SK-N-SH (cell line): ENCODE data around the gene NRARP.

Source experiments
- MEF2A ChIP-seq: IDR thresholded peaks from 2 replicates; pipeline ENCODE4 v1.4.0; 2012; ENCODE audit warnings: low read depth, borderline replicate concordance
- POLR2AphosphoS5 ChIP-seq: IDR thresholded peaks from 2 replicates; pipeline ENCODE4 v1.6.1; 2012; ENCODE audit warnings: low read depth, low read length
- RAD21 ChIP-seq: IDR thresholded peaks from 2 replicates; pipeline ENCODE4 v1.6.1; 2012; ENCODE audit warnings: mild to moderate bottlenecking, low read length
- TF ChIP-seq, protein P1 (sequence below): IDR thresholded peaks from 2 replicates; pipeline ENCODE4 v1.6.1; 2012; ENCODE audit warnings: mild to moderate bottlenecking, low read depth, low read length, moderate library complexity
- TF ChIP-seq, protein P2 (sequence below): fragments of 200-600 bp; sonication (generic); IDR thresholded peaks from 2 replicates; pipeline ENCODE4 v1.6.1; 2017; ENCODE audit warnings: antibody characterized with exemption, mild to moderate bottlenecking, moderate library complexity

DNA sequence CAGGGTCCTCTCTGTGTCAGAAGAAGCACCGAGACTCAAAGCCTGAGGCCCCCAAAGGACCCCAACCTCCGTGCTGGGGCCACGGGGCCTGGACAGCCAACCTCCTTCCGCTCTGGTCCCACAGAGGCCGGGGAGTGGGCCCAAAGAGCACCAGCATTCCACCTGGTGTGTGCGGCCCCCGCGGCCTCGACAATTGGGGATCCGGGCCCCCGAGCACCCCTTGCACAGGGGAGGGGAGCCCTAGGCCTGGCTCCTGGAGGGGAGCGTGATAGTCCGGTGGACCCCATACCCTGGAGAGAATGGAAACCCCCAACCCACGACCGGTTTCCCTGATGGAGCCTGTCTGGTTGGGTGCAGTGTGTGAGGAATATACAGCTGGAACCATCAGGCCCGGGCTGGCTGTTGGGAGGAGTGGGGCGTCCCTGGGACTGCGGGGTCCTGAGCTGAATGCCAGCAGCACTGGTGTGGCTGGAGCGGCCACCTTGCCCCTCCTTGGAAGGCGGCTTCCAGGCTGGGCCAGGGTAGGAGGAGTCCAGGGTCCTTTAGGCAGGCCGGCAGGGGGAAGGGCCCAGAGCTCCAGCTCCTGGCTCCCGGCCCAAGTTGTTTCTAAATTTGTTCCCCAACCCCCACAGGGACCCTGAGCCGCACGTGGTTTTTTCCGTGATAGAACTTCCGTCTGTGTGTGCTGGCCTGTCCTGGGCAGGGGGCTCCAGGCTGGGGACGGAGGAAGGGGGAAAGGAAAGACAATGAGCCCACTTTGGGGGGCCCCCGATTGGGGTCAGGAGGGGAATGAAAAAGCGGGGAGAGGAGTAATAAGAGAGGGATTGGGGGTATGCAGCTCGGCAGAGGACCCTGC lies 25.4 kb downstream of the NRARP start:
- TF ChIP-seq RAD21: no peak
- no peak for TF ChIP-seq MEF2A
- no peak for TF ChIP-seq POLR2AphosphoS5
- TF ChIP-seq, protein P1, sequence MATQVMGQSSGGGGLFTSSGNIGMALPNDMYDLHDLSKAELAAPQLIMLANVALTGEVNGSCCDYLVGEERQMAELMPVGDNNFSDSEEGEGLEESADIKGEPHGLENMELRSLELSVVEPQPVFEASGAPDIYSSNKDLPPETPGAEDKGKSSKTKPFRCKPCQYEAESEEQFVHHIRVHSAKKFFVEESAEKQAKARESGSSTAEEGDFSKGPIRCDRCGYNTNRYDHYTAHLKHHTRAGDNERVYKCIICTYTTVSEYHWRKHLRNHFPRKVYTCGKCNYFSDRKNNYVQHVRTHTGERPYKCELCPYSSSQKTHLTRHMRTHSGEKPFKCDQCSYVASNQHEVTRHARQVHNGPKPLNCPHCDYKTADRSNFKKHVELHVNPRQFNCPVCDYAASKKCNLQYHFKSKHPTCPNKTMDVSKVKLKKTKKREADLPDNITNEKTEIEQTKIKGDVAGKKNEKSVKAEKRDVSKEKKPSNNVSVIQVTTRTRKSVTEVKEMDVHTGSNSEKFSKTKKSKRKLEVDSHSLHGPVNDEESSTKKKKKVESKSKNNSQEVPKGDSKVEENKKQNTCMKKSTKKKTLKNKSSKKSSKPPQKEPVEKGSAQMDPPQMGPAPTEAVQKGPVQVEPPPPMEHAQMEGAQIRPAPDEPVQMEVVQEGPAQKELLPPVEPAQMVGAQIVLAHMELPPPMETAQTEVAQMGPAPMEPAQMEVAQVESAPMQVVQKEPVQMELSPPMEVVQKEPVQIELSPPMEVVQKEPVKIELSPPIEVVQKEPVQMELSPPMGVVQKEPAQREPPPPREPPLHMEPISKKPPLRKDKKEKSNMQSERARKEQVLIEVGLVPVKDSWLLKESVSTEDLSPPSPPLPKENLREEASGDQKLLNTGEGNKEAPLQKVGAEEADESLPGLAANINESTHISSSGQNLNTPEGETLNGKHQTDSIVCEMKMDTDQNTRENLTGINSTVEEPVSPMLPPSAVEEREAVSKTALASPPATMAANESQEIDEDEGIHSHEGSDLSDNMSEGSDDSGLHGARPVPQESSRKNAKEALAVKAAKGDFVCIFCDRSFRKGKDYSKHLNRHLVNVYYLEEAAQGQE: no peak
- TF ChIP-seq, protein P2, sequence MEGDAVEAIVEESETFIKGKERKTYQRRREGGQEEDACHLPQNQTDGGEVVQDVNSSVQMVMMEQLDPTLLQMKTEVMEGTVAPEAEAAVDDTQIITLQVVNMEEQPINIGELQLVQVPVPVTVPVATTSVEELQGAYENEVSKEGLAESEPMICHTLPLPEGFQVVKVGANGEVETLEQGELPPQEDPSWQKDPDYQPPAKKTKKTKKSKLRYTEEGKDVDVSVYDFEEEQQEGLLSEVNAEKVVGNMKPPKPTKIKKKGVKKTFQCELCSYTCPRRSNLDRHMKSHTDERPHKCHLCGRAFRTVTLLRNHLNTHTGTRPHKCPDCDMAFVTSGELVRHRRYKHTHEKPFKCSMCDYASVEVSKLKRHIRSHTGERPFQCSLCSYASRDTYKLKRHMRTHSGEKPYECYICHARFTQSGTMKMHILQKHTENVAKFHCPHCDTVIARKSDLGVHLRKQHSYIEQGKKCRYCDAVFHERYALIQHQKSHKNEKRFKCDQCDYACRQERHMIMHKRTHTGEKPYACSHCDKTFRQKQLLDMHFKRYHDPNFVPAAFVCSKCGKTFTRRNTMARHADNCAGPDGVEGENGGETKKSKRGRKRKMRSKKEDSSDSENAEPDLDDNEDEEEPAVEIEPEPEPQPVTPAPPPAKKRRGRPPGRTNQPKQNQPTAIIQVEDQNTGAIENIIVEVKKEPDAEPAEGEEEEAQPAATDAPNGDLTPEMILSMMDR: no peak
